ENCODE results near the gene ITGA2. TPM values are rescaled to one million over a fixed set of nuclear protein-coding genes. Genes with fewer than 3 reads are reported as not detected.

ITGA2 gene
- total and polyA plus RNA-seq, 9 of the 15 experiments (the other 6 are each of a cell fraction or from before 2014, with no cell fraction given): 0.01 to 0.09 (median 0.03) TPM; not detected in 5

- in situ Hi-C loops (cut with MboI) (no loop called here), intact Hi-C loops (cut with micrococcal nuclease) (no loop called here)
- Histone ChIP-seq H4K20me1 (replicated peaks; ENCODE audit: control insufficient read depth, insufficient read depth, low read length) (no peaks in the 10 kb centered on the region), H3K9ac (ENCODE audit: insufficient read depth in 1 of 2, low read depth in 2 of 2, low read length in 2 of 2) (no peak overlapping the region), H3K4me2 (ENCODE audit: insufficient read depth, low read length) (no peak overlapping the region), H3K9me3 (replicated peaks; ENCODE audit: control insufficient read depth, insufficient read depth, low read depth, low read length) (no peaks in the 10 kb centered on the region), H3K4me3 (no peak overlapping the region), H3K79me2 (ENCODE audit: control insufficient read depth, insufficient read depth, low read length) (no peaks in the 10 kb centered on the region), H3K4me1 (replicated peaks in 1 of 2; ENCODE audit: control insufficient read depth in 2 of 2, insufficient read depth in 2 of 2, low read length in 2 of 2) (peaks cover 0 to 14% of the 10 kb centered on the region in 2 experiments; a peak in 1 of 5 replicates), H3K9me1 (ENCODE audit: control insufficient read depth, insufficient read depth, low read length) (no peaks in the 10 kb centered on the region), H3K36me3 (ENCODE audit: control insufficient read depth, insufficient read depth, low read length) (no peaks in the 10 kb centered on the region), H3K27ac (ENCODE audit: extremely low read depth, low read depth, low read length) (no peak overlapping the region), H3K27me3 (ENCODE audit: control insufficient read depth in 2 of 2, insufficient read depth in 2 of 2, low read length in 2 of 2) (peaks cover 17% of the 10 kb centered on the region in 2 experiments; a peak in 4 of 5 replicates), H2AFZ (ENCODE audit: low read depth, low read length) (no peak overlapping the region)
- no peak for FAIRE-seq
- ATAC-seq: no peak
- BruUV-seq (replicated peaks): no TSS peak
- TF ChIP-seq ZNF133 (CRISPR knock-in tag; IDR thresholded peaks at IDR 0.05) (no peak), PTTG1 (tag; IDR thresholded peaks at IDR 0.05; ENCODE audit: low read depth) (no peak)
- DNase-seq (ENCODE audit: extremely low read depth in 1 of 4, low spot score in 3 of 4): no peak
- POLR2A ChIA-PET: no interaction called here
- CTCF ChIA-PET (ENCODE audit: low intra/inter-chr PET ratio): no interaction called here
- WGBS (ENCODE audit: insufficient coverage, low coverage, missing lambda C conversion rate): 0% methylated on average over 2 of the region's 2 CpGs
Observed at GRCh38 chr5:52993367-52993766, 4.2 kb downstream of the ITGA2 start.

- Histone ChIP-seq H3K9ac (ENCODE audit: insufficient read depth in 1 of 2, low read depth in 2 of 2, low read length in 2 of 2) (no peak overlapping the region), H3K27ac (ENCODE audit: extremely low read depth, low read depth, low read length) (no peak overlapping the region), H2AFZ (ENCODE audit: low read depth, low read length) (no peak overlapping the region), H3K4me3 (no peak overlapping the region), H3K9me3 (replicated peaks; ENCODE audit: control insufficient read depth, insufficient read depth, low read depth, low read length) (no peaks in the 10 kb centered on the region), H3K79me2 (ENCODE audit: control insufficient read depth, insufficient read depth, low read length) (no peaks in the 10 kb centered on the region), H3K9me1 (ENCODE audit: control insufficient read depth, insufficient read depth, low read length) (no peaks in the 10 kb centered on the region), H3K4me2 (ENCODE audit: insufficient read depth, low read length) (no peak overlapping the region), H3K27me3 (ENCODE audit: control insufficient read depth in 2 of 2, insufficient read depth in 2 of 2, low read length in 2 of 2) (peaks cover 10 to 11% of the 10 kb centered on the region in 2 experiments; a peak in 4 of 5 replicates), H3K36me3 (ENCODE audit: control insufficient read depth, insufficient read depth, low read length) (no peaks in the 10 kb centered on the region), H3K4me1 (replicated peaks in 1 of 2; ENCODE audit: control insufficient read depth in 2 of 2, insufficient read depth in 2 of 2, low read length in 2 of 2) (peaks cover 0 to 7% of the 10 kb centered on the region in 2 experiments; a peak in 1 of 5 replicates), H4K20me1 (replicated peaks; ENCODE audit: control insufficient read depth, insufficient read depth, low read length) (no peaks in the 10 kb centered on the region)
- in situ Hi-C loops (cut with MboI): no loop called here
- no peak for ATAC-seq
- no TSS peak for BruUV-seq (replicated peaks)
- CTCF ChIA-PET (ENCODE audit: low intra/inter-chr PET ratio): no interaction called here
- TF ChIP-seq MBD1 (CRISPR knock-in tag; IDR thresholded peaks at IDR 0.05): no peak
- no peak for TF ChIP-seq ZNF644 (tag; IDR thresholded peaks at IDR 0.05; ENCODE audit: low read depth)
- TF ChIP-seq TAF9B (IDR thresholded peaks at IDR 0.05; ENCODE audit: partially characterized antibody): no peak
- no peak for TF ChIP-seq U2AF1 (optimal IDR thresholded peaks at IDR 0.05; ENCODE audit: low read depth, low read length)
- no peak for TF ChIP-seq SIN3B (IDR thresholded peaks at IDR 0.05; ENCODE audit: low read depth)
- no peak for TF ChIP-seq RBFOX2 (IDR thresholded peaks at IDR 0.05; ENCODE audit: low read depth, low read length)
- TF ChIP-seq ZNF316 (IDR thresholded peaks at IDR 0.05): no peak
- no peak for TF ChIP-seq FOXA3 (CRISPR knock-in tag; conservative IDR thresholded peaks at IDR 0.05 in 1 of 2, IDR thresholded peaks at IDR 0.05 in 1 of 2)
- POLR2A ChIA-PET: no interaction called here
- intact Hi-C loops (cut with micrococcal nuclease): no loop called here
- no peak for DNase-seq (ENCODE audit: extremely low read depth in 1 of 4, low spot score in 3 of 4)
- FAIRE-seq: no peak
- 0% methylated on average over 1 of the region's 1 CpG for WGBS (ENCODE audit: insufficient coverage, low coverage, missing lambda C conversion rate)
Observed at GRCh38 chr5:52994266-52994665, 5.1 kb downstream of the ITGA2 start.

Data from K562 (cell line).